HG03064 (cell line): ENCODE data around the gene CD320.
"Not testable (repeated sequence)": the region's sequence is repeated elsewhere in the genome, so short reads cannot be mapped to it uniquely, and the experiment has no call there.

ENCODE experiments used
- ATAC-seq: cut with Tn5 transposase; IDR thresholded peaks from one replicate; pipeline ENCODE4 v1.9.1; 2021; ENCODE audit warnings: low read depth; ENCODE audit not compliant: unreplicated experiment

CD320 gene

GRCh38 chr19:8333767-8334457, 25.8 kb upstream of the CD320 start:
- ATAC-seq: no peak

- no peak for ATAC-seq
These were observed 25.0 kb upstream of the CD320 start for GRCh38 chr19:8332976-8333766.

- no peak for ATAC-seq
These were observed 23.2 kb upstream of the CD320 start for GRCh38 chr19:8331263-8331845.

- no peak for ATAC-seq
These were observed 21.8 kb upstream of the CD320 start for GRCh38 chr19:8329996-8330395.

GRCh38 chr19:8325454-8325853, 17.3 kb upstream of the CD320 start:
- no peak for ATAC-seq

GRCh38 chr19:8324186-8325050, 16.3 kb upstream of the CD320 start:
- no peak for ATAC-seq

- no peak for ATAC-seq
These were observed 15.6 kb upstream of the CD320 start for GRCh38 chr19:8323781-8324185.

GRCh38 chr19:8322638-8322997, 14.5 kb upstream of the CD320 start:
- no peak for ATAC-seq

- no peak for ATAC-seq
These were observed 14.0 kb upstream of the CD320 start for GRCh38 chr19:8321986-8322637.

GRCh38 chr19:8321067-8321985, 13.2 kb upstream of the CD320 start, which contains the start of the genes NDUFA7 and RPS28:
Gene NDUFA7, minus strand, starts transcription at chr19:8321375. Its CDS starts 17 bp downstream, at chr19:8321358.
Gene RPS28, plus strand, starts transcription at chr19:8321496. Its CDS starts 35 bp downstream, at chr19:8321531.
- ATAC-seq: peak; percentile 66

GRCh38 chr19:8320564-8321066, 12.5 kb upstream of the CD320 start:
- peak; percentile 20 for ATAC-seq

- ATAC-seq: no peak
These were observed 11.8 kb upstream of the CD320 start for GRCh38 chr19:8319807-8320520.

GRCh38 chr19:8318835-8319234, 10.7 kb upstream of the CD320 start:
- ATAC-seq: not testable (repeated sequence)

GRCh38 chr19:8316351-8317125, 8.4 kb upstream of the CD320 start:
- no peak for ATAC-seq

GRCh38 chr19:8314981-8315640, 7.0 kb upstream of the CD320 start:
- not testable (repeated sequence) for ATAC-seq

- no peak for ATAC-seq
These were observed 3.5 kb upstream of the CD320 start for GRCh38 chr19:8311461-8312260.
